Measurements from ENCODE around the gene ANKRD10. TPM values are rescaled to one million over a fixed set of nuclear protein-coding genes. Genes with fewer than 3 reads are reported as not detected.

The ANKRD10 gene
- total and polyA plus RNA-seq, 2 experiments from 2014 or later = 39.9 to 42.7 TPM

DNA sequence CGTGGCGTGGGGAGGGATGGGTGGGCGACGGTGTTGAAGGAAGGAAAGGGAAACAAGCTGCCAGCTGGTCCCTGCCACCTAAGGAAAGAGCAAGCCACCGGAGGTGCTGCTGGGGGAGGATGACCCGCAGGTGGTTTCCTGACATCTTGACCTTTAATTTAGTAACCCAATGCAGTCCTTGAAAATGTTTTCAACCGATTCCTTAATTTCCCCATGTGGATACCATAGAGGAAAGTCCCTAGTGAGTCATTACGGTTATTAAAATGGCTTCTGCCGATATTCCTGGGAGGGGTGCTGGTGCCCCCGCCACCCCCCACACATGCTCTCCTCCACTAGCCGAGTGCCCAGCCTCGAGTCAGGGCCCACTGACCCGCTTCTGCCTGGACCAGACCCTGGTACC, 6.3 kb upstream of the ANKRD10 start:
- H3K9me3 ChIP-seq (ENCODE audit: low read depth) = no peaks in the 10 kb centered on the region
- peaks cover 10% of the 10 kb centered on the region for H3K4me1 ChIP-seq (ENCODE audit: insufficient read depth)
- DNase-seq = no peak
- peaks cover 12% of the 10 kb centered on the region for H3K27me3 ChIP-seq (replicated peaks; ENCODE audit: insufficient read depth)
- H3K27ac ChIP-seq = no peak overlapping the region
- H3K9ac ChIP-seq = no peak overlapping the region
- in situ Hi-C loops (cut with MboI) = no loop called here
- H3F3A ChIP-seq (ENCODE audit: insufficient read depth) = peaks cover 13% of the 10 kb centered on the region
- H3K36me3 ChIP-seq (ENCODE audit: low read depth) = no peaks in the 10 kb centered on the region
- H3K4me3 ChIP-seq = no peak overlapping the region
- no peak overlapping the region for H3K4me2 ChIP-seq (ENCODE audit: unreplicated experiment)
- no peak overlapping the region for H2AFZ ChIP-seq
- H3K79me2 ChIP-seq (ENCODE audit: insufficient read depth) = no peaks in the 10 kb centered on the region
- H4K20me1 ChIP-seq (ENCODE audit: insufficient read depth) = no peaks in the 10 kb centered on the region
- WGBS, 2 experiments (ENCODE audit: low coverage in 1 of 2, low lambda C conversion rate in 2 of 2, missing lambda C conversion rate in 2 of 2) = 80 to 83% methylated on average over 13 of the region's 13 CpGs
- H3K9me2 ChIP-seq (ENCODE audit: insufficient read depth) = no peaks in the 10 kb centered on the region
- no peak for TF ChIP-seq EZH2 (IDR thresholded peaks at IDR 0.05; ENCODE audit: insufficient read depth, poor library complexity, severe bottlenecking)
- TF ChIP-seq EZH2phosphoT487 (IDR thresholded peaks at IDR 0.05; ENCODE audit: insufficient read depth, low read depth) = no peak

DNA sequence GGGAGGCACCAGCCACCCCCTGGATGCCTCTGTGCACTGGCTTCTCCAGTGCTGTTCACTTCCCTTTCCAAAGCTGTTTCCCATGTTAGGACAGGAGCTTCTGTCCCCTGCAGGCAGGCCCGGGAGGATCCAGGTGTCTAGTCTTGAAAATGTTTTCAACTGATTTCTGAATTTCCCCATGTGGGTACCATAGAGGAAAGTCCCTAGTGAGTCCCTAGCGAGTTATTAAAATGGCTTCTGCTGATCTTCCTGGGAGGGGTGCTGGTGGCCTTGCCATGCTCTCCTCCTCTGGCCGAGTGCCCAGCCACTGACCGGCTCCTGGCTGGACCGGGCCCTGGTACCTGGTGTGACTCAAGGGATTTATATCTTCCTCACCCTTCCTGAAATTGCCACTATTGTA, 5.2 kb upstream of the ANKRD10 start:
- in situ Hi-C loops (cut with MboI) = no loop called here

DNA sequence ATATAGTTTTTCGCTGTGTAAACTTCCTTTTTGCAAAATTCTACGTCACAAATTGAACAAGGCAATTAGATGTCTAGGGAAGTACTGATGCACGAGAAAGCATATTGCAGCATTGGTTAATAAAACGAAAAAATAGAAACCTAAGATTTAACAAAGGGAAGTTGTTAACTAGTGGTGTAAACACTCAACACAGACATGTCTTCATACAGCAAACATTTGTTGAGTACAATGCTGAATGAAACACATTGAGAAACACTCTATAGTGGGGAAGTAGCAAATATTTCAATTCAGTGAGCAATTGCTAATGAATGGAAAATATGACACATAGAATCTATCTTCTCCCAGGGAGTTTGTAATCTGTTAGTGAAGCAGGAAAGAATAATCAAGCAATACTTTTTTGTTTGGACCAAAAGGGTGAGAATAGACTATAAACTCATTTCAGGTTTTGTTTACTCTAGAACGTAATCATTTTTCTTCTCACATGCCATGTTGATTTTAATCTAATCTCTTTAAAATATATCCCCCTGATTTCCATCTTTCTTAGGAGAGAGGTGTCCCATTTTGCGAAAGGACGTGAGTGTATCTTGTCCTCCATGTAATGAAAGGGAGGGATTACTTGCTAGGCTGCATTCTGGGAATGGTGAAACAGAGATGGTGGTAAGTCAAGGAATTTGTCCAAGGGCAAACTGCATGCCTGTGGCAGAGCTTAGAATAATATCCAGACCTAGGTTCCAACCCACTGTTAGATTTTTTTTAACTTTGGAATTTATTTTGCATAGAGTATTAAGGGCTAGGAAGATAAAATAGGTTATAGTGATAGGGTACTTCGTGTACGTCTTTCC, 1.7 kb upstream of the ANKRD10 start:
- Histone ChIP-seq H3K4me1 (ENCODE audit: insufficient read depth) (peaks cover 33% of the 10 kb centered on the region), H2AFZ (peak overlapping the region; percentile 82), H3K36me3 (ENCODE audit: low read depth) (no peaks in the 10 kb centered on the region), H3K79me2 (ENCODE audit: insufficient read depth) (peaks cover 25% of the 10 kb centered on the region), H3K27me3 (replicated peaks; ENCODE audit: insufficient read depth) (no peaks in the 10 kb centered on the region), H3K9me3 (ENCODE audit: low read depth) (no peaks in the 10 kb centered on the region), H3K9ac (peak overlapping the region; percentile 94), H3K4me2 (ENCODE audit: unreplicated experiment) (peak overlapping the region; percentile 96), H4K20me1 (ENCODE audit: insufficient read depth) (peaks cover 11% of the 10 kb centered on the region), H3F3A (ENCODE audit: insufficient read depth) (peaks cover 39% of the 10 kb centered on the region), H3K9me2 (ENCODE audit: insufficient read depth) (no peaks in the 10 kb centered on the region), H3K27ac (peak overlapping the region; percentile 96), H3K4me3 (peak overlapping the region; percentile 87)
- DNase-seq = peak; percentile 90
- in situ Hi-C loops (cut with MboI) = no loop called here
- 39 to 42% methylated on average over 9 of the region's 9 CpGs for whole genome bisulfite sequencing, 2 experiments (ENCODE audit: low coverage in 1 of 2, low lambda C conversion rate in 2 of 2, missing lambda C conversion rate in 2 of 2)
- TF ChIP-seq EZH2phosphoT487 (IDR thresholded peaks at IDR 0.05; ENCODE audit: insufficient read depth, low read depth) = no peak
- TF ChIP-seq EZH2 (IDR thresholded peaks at IDR 0.05; ENCODE audit: insufficient read depth, poor library complexity, severe bottlenecking) = no peak

More for the DNA sequence above, 5.2 kb upstream of the ANKRD10 start:
- no peak overlapping the region for H3K27ac ChIP-seq
- no peak for DNase-seq
- TF ChIP-seq EZH2phosphoT487 (IDR thresholded peaks at IDR 0.05; ENCODE audit: insufficient read depth, low read depth) = no peak
- no peak for TF ChIP-seq EZH2 (IDR thresholded peaks at IDR 0.05; ENCODE audit: insufficient read depth, poor library complexity, severe bottlenecking)
- no peak overlapping the region for H3K9ac ChIP-seq
- no peak overlapping the region for H3K4me3 ChIP-seq
- no peaks in the 10 kb centered on the region for H3K79me2 ChIP-seq (ENCODE audit: insufficient read depth)
- H3K9me3 ChIP-seq (ENCODE audit: low read depth) = no peaks in the 10 kb centered on the region
- 86 to 87% methylated on average over 5 of the region's 5 CpGs for WGBS, 2 experiments (ENCODE audit: low coverage in 1 of 2, low lambda C conversion rate in 2 of 2, missing lambda C conversion rate in 2 of 2)
- H2AFZ ChIP-seq = no peak overlapping the region
- no peaks in the 10 kb centered on the region for H3K9me2 ChIP-seq (ENCODE audit: insufficient read depth)
- H3K36me3 ChIP-seq (ENCODE audit: low read depth) = no peaks in the 10 kb centered on the region
- peaks cover 18% of the 10 kb centered on the region for H3F3A ChIP-seq (ENCODE audit: insufficient read depth)
- H4K20me1 ChIP-seq (ENCODE audit: insufficient read depth) = no peaks in the 10 kb centered on the region
- no peak overlapping the region for H3K4me2 ChIP-seq (ENCODE audit: unreplicated experiment)
- H3K4me1 ChIP-seq (ENCODE audit: insufficient read depth) = peaks cover 14% of the 10 kb centered on the region
- peaks cover 12% of the 10 kb centered on the region for H3K27me3 ChIP-seq (replicated peaks; ENCODE audit: insufficient read depth)

DNA sequence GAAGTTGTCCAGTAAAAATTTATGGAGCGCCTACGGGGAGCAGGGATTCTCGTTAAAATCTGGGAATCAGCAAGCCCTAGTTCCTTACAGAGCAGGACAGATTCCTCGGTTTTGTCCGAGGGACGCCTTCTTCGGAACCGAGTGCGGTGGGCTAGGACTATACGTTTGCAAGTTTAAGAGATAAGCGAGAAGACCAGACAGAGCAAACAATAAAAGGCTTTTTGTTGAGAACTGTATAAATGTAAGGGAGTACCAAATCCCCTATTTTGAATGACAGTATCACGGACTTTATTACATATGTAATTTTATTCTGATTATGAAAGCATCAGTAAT, 971 bp upstream of the ANKRD10 start:
- Histone ChIP-seq H3K4me2 (ENCODE audit: unreplicated experiment) (peak overlapping the region; percentile 96), H3K9me3 (ENCODE audit: low read depth) (no peaks in the 10 kb centered on the region), H3K27ac (peak overlapping the region; percentile 96), H3F3A (ENCODE audit: insufficient read depth) (peaks cover 39% of the 10 kb centered on the region), H3K36me3 (ENCODE audit: low read depth) (no peaks in the 10 kb centered on the region), H3K9me2 (ENCODE audit: insufficient read depth) (no peaks in the 10 kb centered on the region), H3K27me3 (replicated peaks; ENCODE audit: insufficient read depth) (no peaks in the 10 kb centered on the region), H3K79me2 (ENCODE audit: insufficient read depth) (peaks cover 32% of the 10 kb centered on the region), H2AFZ (peak overlapping the region; percentile 82), H3K4me3 (peak overlapping the region; percentile 87), H4K20me1 (ENCODE audit: insufficient read depth) (peaks cover 11% of the 10 kb centered on the region), H3K4me1 (ENCODE audit: insufficient read depth) (peaks cover 34% of the 10 kb centered on the region), H3K9ac (peak overlapping the region; percentile 94)
- in situ Hi-C loops (cut with MboI) = no loop called here
- WGBS, 2 experiments (ENCODE audit: low coverage in 1 of 2, low lambda C conversion rate in 2 of 2, missing lambda C conversion rate in 2 of 2) = 2% methylated on average over 12 of the region's 12 CpGs
- TF ChIP-seq EZH2 (IDR thresholded peaks at IDR 0.05; ENCODE audit: insufficient read depth, poor library complexity, severe bottlenecking) (no peak), EZH2phosphoT487 (IDR thresholded peaks at IDR 0.05; ENCODE audit: insufficient read depth, low read depth) (no peak)
- DNase-seq = no peak
